Stimulated activated CD8-positive, alpha-beta memory T cell treated with anti-CD3 and anti-CD28 coated beads, Interleukin-15, amount 100 ng/mL, for 48 hours (primary cell): ENCODE results near the gene TRMU.
"Not testable (repeated sequence)": the region's sequence is repeated elsewhere in the genome, so short reads cannot be mapped to it uniquely, and the experiment has no call there.

Experiments
- DNase-seq, 2 donors: peaks; one replicate each; pipeline ENCODE4 v3.0.0-alpha.2; 2020; ENCODE audit warnings: low read depth in 2 of 2

TRMU gene

GRCh38 chr22:46300491-46300890 lies 35.0 kb upstream of the TRMU start:
- DNase-seq, result no peak

GRCh38 chr22:46303347-46303965 lies 32.1 kb upstream of the TRMU start:
- no peak for DNase-seq

- DNase-seq, result no peak
Observed at GRCh38 chr22:46308283-46308988, 27.1 kb upstream of the TRMU start.

- no peak for DNase-seq
Observed at GRCh38 chr22:46309526-46310085, 25.9 kb upstream of the TRMU start.

- no peak for DNase-seq
Observed at GRCh38 chr22:46312056-46312455, 23.5 kb upstream of the TRMU start.

- DNase-seq, result not testable (repeated sequence)
Observed at GRCh38 chr22:46312848-46313247, 22.7 kb upstream of the TRMU start.

- DNase-seq, result no peak
Observed at GRCh38 chr22:46315976-46316375, 19.5 kb upstream of the TRMU start.

- no peak for DNase-seq
Observed at GRCh38 chr22:46317646-46318045, 17.9 kb upstream of the TRMU start.

- DNase-seq, result no peak
Observed at GRCh38 chr22:46318576-46318975, 16.9 kb upstream of the TRMU start.

GRCh38 chr22:46319319-46319718 lies 16.2 kb upstream of the TRMU start:
- no peak for DNase-seq

- no peak for DNase-seq
Observed at GRCh38 chr22:46320166-46320710, 15.3 kb upstream of the TRMU start.

- DNase-seq, result no peak
Observed at GRCh38 chr22:46320716-46321386, 14.7 kb upstream of the TRMU start.

- DNase-seq, result no peak
Observed at GRCh38 chr22:46322711-46323110, 12.8 kb upstream of the TRMU start.

GRCh38 chr22:46323162-46323561 lies 12.4 kb upstream of the TRMU start:
- DNase-seq, result no peak

GRCh38 chr22:46326066-46326680 lies 9.3 kb upstream of the TRMU start:
- DNase-seq, result no peak

- no peak for DNase-seq
Observed at GRCh38 chr22:46327691-46328465, 7.6 kb upstream of the TRMU start.

GRCh38 chr22:46328797-46329196 lies 6.7 kb upstream of the TRMU start:
- DNase-seq, result no peak

GRCh38 chr22:46329616-46330015 lies 5.9 kb upstream of the TRMU start:
- DNase-seq, result no peak

GRCh38 chr22:46330426-46330825 lies 5.1 kb upstream of the TRMU start:
- no peak for DNase-seq

- no peak for DNase-seq
Observed at GRCh38 chr22:46331496-46331895, 4.0 kb upstream of the TRMU start.
